Transverse colon (tissue), 4 donors: ENCODE data around the gene PDSS1.

Source experiments
- CTCF ChIP-seq, 5 experiments: fragments of 200-600 bp in 3 of 5; fragments of 450-650 bp in 2 of 5; sonication (generic) in 3 of 5; IDR thresholded peaks; 1 replicate in 2 of 5; 2 replicates in 3 of 5; pipeline ENCODE4 v1.5.1; 2016 to 2017; ENCODE audit warnings: antibody characterized with exemption in 5 of 5, inconsistent platforms in 3 of 5, mild to moderate bottlenecking in 2 of 5, moderate library complexity in 1 of 5
- EP300 ChIP-seq: sonication (generic); formaldehyde crosslinking; IDR thresholded peaks from one replicate; pipeline ENCODE4 v1.6.1; 2017; ENCODE audit warnings: antibody characterized with exemption, low read depth
- POLR2A ChIP-seq: fragments of 450-650 bp; IDR thresholded peaks from one replicate; pipeline ENCODE4 v1.6.1; 2016; ENCODE audit warnings: antibody characterized with exemption, mild to moderate bottlenecking, moderate library complexity
- POLR2AphosphoS5 ChIP-seq, 3 donors: sonication (generic); formaldehyde crosslinking; IDR thresholded peaks; one replicate each; pipeline ENCODE4 v1.6.1; 2016; ENCODE audit warnings: antibody characterized with exemption in 3 of 3

- TF ChIP-seq EP300 (no peak), POLR2AphosphoS5 (IDR thresholded peaks at IDR 0.05) (no peak), CTCF (IDR thresholded peaks at IDR 0.05) (no peak), POLR2A (no peak)
These were observed 68.0 kb downstream of the PDSS1 start for GRCh38 chr10:26765549-26765948.
